ENCODE results near the gene WDTC1.
"Not testable (repeated sequence)": the region's sequence is repeated elsewhere in the genome, so short reads cannot be mapped to it uniquely, and the experiment has no call there.

The WDTC1 gene

DNA sequence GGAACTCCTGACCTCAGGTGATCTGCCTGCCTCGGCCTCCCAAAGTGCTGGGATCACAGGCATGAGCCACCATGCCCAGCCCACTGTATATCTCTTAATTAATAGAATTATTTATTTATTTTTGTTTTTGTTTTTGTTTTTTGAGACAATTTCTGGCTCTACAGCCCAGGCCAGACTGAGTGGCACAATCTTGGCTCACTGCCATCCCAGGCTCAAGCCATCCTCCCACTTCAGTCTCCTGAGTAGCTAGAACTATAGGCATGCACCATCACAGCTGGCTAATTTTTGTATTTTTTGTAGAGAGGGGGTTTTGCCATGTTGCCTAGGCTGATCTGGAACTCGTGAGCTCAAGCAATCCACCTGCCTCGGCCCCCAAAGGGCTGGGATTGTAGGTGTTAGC, 15.7 kb upstream of the WDTC1 start:
- Histone ChIP-seq H3K4me1 (ENCODE audit: control insufficient read depth in 1 of 2, insufficient read depth in 2 of 2, low read length in 2 of 2) (no peaks in the 10 kb centered on the region), H3K27me3 (ENCODE audit: control insufficient read depth in 1 of 2, insufficient read depth in 2 of 2, low read length in 2 of 2) (no peaks in the 10 kb centered on the region), H3K27ac (ENCODE audit: low read depth, low read length) (no peak overlapping the region), H3K9ac (ENCODE audit: low read depth in 1 of 2, low read length in 2 of 2) (no peak overlapping the region), H3K4me3 (ENCODE audit: low read depth in 1 of 2, low read length in 2 of 2) (no peak overlapping the region), H3K9me3 (ENCODE audit: control insufficient read depth in 1 of 2, low read length in 2 of 2) (no peaks in the 10 kb centered on the region), H3K36me3 (ENCODE audit: control insufficient read depth in 1 of 2, insufficient read depth in 2 of 2, low read length in 2 of 2) (no peaks in the 10 kb centered on the region)

GRCh38 chr1:27220096-27220495, 14.3 kb upstream of the WDTC1 start:
- no peaks in the 10 kb centered on the region for H3K4me1 ChIP-seq (ENCODE audit: control insufficient read depth in 1 of 2, insufficient read depth in 2 of 2, low read length in 2 of 2)
- H3K9ac ChIP-seq (ENCODE audit: low read depth in 1 of 2, low read length in 2 of 2), result no peak overlapping the region
- H3K27ac ChIP-seq (ENCODE audit: low read depth, low read length), result no peak overlapping the region
- no peaks in the 10 kb centered on the region for H3K36me3 ChIP-seq (ENCODE audit: control insufficient read depth in 1 of 2, insufficient read depth in 2 of 2, low read length in 2 of 2)
- H3K9me3 ChIP-seq (ENCODE audit: control insufficient read depth in 1 of 2, low read length in 2 of 2), result no peaks in the 10 kb centered on the region
- H3K4me3 ChIP-seq (ENCODE audit: low read depth in 1 of 2, low read length in 2 of 2), result no peak overlapping the region
- H3K27me3 ChIP-seq (ENCODE audit: control insufficient read depth in 1 of 2, insufficient read depth in 2 of 2, low read length in 2 of 2), result no peaks in the 10 kb centered on the region

DNA sequence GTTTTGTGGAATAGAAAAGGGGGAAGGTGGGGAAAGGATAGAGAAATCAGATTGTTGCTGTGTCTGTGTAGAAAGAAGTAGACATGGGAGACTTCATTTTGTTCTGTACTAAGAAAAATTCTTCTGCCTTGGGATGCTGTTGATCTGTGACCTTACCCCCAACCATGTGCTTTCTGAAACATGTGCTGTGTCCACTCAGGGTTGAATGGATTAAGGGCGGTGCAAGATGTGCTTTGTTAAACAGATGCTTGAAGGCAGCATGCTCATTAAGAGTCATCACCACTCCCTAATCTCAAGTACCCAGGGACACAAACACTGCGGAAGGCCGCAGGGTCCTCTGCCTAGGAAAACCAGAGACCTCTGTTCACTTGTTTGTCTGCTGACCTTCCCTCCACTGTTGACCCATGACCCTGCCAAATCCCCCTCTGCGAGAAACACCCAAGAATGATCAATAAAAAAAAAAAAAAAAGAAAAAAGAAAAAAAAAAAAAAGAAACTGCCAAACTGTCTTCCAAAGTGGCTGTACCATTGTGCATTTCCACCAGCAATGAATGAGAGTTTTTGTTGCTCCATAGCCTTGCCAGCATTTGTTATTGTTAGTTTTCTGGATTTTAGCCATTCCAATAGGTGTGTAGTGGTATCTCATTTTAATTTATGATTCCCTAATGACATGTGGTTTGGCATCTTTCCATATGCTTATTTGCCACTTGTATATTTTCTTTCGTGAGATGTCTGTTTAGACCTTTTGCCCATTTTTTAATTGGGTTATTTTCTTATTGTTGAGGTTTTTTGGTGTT, 13.5 kb upstream of the WDTC1 start:
- H3K36me3 ChIP-seq (ENCODE audit: control insufficient read depth in 1 of 2, insufficient read depth in 2 of 2, low read length in 2 of 2); H3K9ac ChIP-seq (ENCODE audit: low read depth in 1 of 2, low read length in 2 of 2); H3K27ac ChIP-seq (ENCODE audit: low read depth, low read length); H3K9me3 ChIP-seq (ENCODE audit: control insufficient read depth in 1 of 2, low read length in 2 of 2); H3K4me3 ChIP-seq (ENCODE audit: low read depth in 1 of 2, low read length in 2 of 2); H3K27me3 ChIP-seq (ENCODE audit: control insufficient read depth in 1 of 2, insufficient read depth in 2 of 2, low read length in 2 of 2); H3K4me1 ChIP-seq (ENCODE audit: control insufficient read depth in 1 of 2, insufficient read depth in 2 of 2, low read length in 2 of 2): not testable (repeated sequence)

- no peaks in the 10 kb centered on the region for H3K36me3 ChIP-seq (ENCODE audit: control insufficient read depth in 1 of 2, insufficient read depth in 2 of 2, low read length in 2 of 2)
- no peak overlapping the region for H3K4me3 ChIP-seq (ENCODE audit: low read depth in 1 of 2, low read length in 2 of 2)
- H3K9ac ChIP-seq (ENCODE audit: low read depth in 1 of 2, low read length in 2 of 2), result no peak overlapping the region
- H3K27me3 ChIP-seq (ENCODE audit: control insufficient read depth in 1 of 2, insufficient read depth in 2 of 2, low read length in 2 of 2), result no peaks in the 10 kb centered on the region
- H3K4me1 ChIP-seq (ENCODE audit: control insufficient read depth in 1 of 2, insufficient read depth in 2 of 2, low read length in 2 of 2), result no peaks in the 10 kb centered on the region
- no peak overlapping the region for H3K27ac ChIP-seq (ENCODE audit: low read depth, low read length)
- H3K9me3 ChIP-seq (ENCODE audit: control insufficient read depth in 1 of 2, low read length in 2 of 2), result no peaks in the 10 kb centered on the region
These were observed 8.8 kb upstream of the WDTC1 start for GRCh38 chr1:27225621-27226020.

- no peaks in the 10 kb centered on the region for H3K36me3 ChIP-seq (ENCODE audit: control insufficient read depth in 1 of 2, insufficient read depth in 2 of 2, low read length in 2 of 2)
- H3K27ac ChIP-seq (ENCODE audit: low read depth, low read length), result no peak overlapping the region
- H3K4me3 ChIP-seq (ENCODE audit: low read depth in 1 of 2, low read length in 2 of 2), result no peak overlapping the region
- no peaks in the 10 kb centered on the region for H3K27me3 ChIP-seq (ENCODE audit: control insufficient read depth in 1 of 2, insufficient read depth in 2 of 2, low read length in 2 of 2)
- no peak overlapping the region for H3K9ac ChIP-seq (ENCODE audit: low read depth in 1 of 2, low read length in 2 of 2)
- no peaks in the 10 kb centered on the region for H3K4me1 ChIP-seq (ENCODE audit: control insufficient read depth in 1 of 2, insufficient read depth in 2 of 2, low read length in 2 of 2)
- H3K9me3 ChIP-seq (ENCODE audit: control insufficient read depth in 1 of 2, low read length in 2 of 2), result no peaks in the 10 kb centered on the region
These were observed 6.7 kb upstream of the WDTC1 start for GRCh38 chr1:27227765-27228164.

- peak overlapping the region in 1 of 2 donors; percentile 57 for H3K9ac ChIP-seq (ENCODE audit: low read depth in 1 of 2, low read length in 2 of 2)
- H3K4me3 ChIP-seq (ENCODE audit: low read depth in 1 of 2, low read length in 2 of 2), result peak overlapping the region; percentile 63
- H3K36me3 ChIP-seq (ENCODE audit: control insufficient read depth in 1 of 2, insufficient read depth in 2 of 2, low read length in 2 of 2), result no peaks in the 10 kb centered on the region
- H3K4me1 ChIP-seq (ENCODE audit: control insufficient read depth in 1 of 2, insufficient read depth in 2 of 2, low read length in 2 of 2), result peaks cover 10 to 21% of the 10 kb centered on the region in 2 donors
- no peaks in the 10 kb centered on the region for H3K27me3 ChIP-seq (ENCODE audit: control insufficient read depth in 1 of 2, insufficient read depth in 2 of 2, low read length in 2 of 2)
- no peak overlapping the region for H3K27ac ChIP-seq (ENCODE audit: low read depth, low read length)
- H3K9me3 ChIP-seq (ENCODE audit: control insufficient read depth in 1 of 2, low read length in 2 of 2), result no peaks in the 10 kb centered on the region
These were observed 774 bp upstream of the WDTC1 start for GRCh38 chr1:27233667-27234048.

DNA sequence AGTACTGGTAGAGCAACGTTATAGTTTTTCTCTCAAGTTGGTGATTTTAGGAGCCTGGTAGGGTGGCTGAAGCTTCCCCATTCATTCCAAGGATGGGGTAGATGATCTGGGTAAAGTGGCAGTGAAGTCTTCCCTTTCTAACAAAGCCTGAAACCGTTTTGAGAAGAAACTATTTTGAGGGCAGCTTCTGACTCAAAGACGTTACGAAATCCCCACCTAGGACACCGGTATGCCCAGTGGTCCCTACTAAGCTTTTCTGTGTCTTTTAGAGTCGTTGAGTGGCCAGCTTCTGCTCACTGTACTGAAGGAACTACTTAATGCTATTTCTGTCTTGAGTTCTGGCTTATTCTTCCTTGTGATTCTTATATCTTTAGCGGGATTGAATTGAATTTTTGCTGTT, 1.4 kb downstream of the WDTC1 start:
- no peak overlapping the region for H3K27ac ChIP-seq (ENCODE audit: low read depth, low read length)
- no peaks in the 10 kb centered on the region for H3K9me3 ChIP-seq (ENCODE audit: control insufficient read depth in 1 of 2, low read length in 2 of 2)
- peak overlapping the region; percentile 84 for H3K4me3 ChIP-seq (ENCODE audit: low read depth in 1 of 2, low read length in 2 of 2)
- H3K4me1 ChIP-seq (ENCODE audit: control insufficient read depth in 1 of 2, insufficient read depth in 2 of 2, low read length in 2 of 2), result peaks cover 10 to 21% of the 10 kb centered on the region in 2 donors
- H3K36me3 ChIP-seq (ENCODE audit: control insufficient read depth in 1 of 2, insufficient read depth in 2 of 2, low read length in 2 of 2), result no peaks in the 10 kb centered on the region
- no peaks in the 10 kb centered on the region for H3K27me3 ChIP-seq (ENCODE audit: control insufficient read depth in 1 of 2, insufficient read depth in 2 of 2, low read length in 2 of 2)
- H3K9ac ChIP-seq (ENCODE audit: low read depth in 1 of 2, low read length in 2 of 2), result peak overlapping the region; percentile 73 to 76

GRCh38 chr1:27237112-27237511, 2.7 kb downstream of the WDTC1 start:
- H3K4me1 ChIP-seq (ENCODE audit: control insufficient read depth in 1 of 2, insufficient read depth in 2 of 2, low read length in 2 of 2), result peaks cover 14 to 21% of the 10 kb centered on the region in 2 donors
- no peak overlapping the region for H3K27ac ChIP-seq (ENCODE audit: low read depth, low read length)
- no peak overlapping the region for H3K4me3 ChIP-seq (ENCODE audit: low read depth in 1 of 2, low read length in 2 of 2)

DNA sequence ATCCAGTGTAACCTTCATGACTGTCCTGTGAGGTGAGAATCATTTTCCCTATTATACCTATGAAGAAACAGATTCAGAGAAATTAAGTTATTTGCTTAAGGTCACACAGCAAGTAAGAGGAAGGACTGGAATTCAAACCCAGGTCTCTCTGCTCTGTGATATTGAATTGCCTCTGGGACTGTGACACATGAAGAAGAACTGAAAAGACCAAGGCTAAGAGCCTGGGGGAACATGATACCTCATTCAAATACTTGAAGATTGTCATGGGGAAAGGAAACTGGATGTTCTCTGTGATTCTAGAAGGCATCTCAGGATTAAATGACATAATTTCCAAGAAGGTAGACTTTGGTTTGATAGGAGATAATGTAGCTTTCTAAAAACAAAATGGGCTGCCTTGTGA, 3.6 kb downstream of the WDTC1 start:
- Histone ChIP-seq H3K36me3 (ENCODE audit: control insufficient read depth in 1 of 2, insufficient read depth in 2 of 2, low read length in 2 of 2) (no peaks in the 10 kb centered on the region), H3K27ac (ENCODE audit: low read depth, low read length) (no peak overlapping the region), H3K4me3 (ENCODE audit: low read depth in 1 of 2, low read length in 2 of 2) (no peak overlapping the region), H3K9me3 (ENCODE audit: control insufficient read depth in 1 of 2, low read length in 2 of 2) (no peaks in the 10 kb centered on the region), H3K9ac (ENCODE audit: low read depth in 1 of 2, low read length in 2 of 2) (no peak overlapping the region), H3K27me3 (ENCODE audit: control insufficient read depth in 1 of 2, insufficient read depth in 2 of 2, low read length in 2 of 2) (no peaks in the 10 kb centered on the region), H3K4me1 (ENCODE audit: control insufficient read depth in 1 of 2, insufficient read depth in 2 of 2, low read length in 2 of 2) (peaks cover 14 to 21% of the 10 kb centered on the region in 2 donors)

More at GRCh38 chr1:27237112-27237511, 2.7 kb downstream of the WDTC1 start:
- Histone ChIP-seq H3K36me3 (ENCODE audit: control insufficient read depth in 1 of 2, insufficient read depth in 2 of 2, low read length in 2 of 2) (no peaks in the 10 kb centered on the region), H3K9ac (ENCODE audit: low read depth in 1 of 2, low read length in 2 of 2) (no peak overlapping the region), H3K9me3 (ENCODE audit: control insufficient read depth in 1 of 2, low read length in 2 of 2) (no peaks in the 10 kb centered on the region), H3K27me3 (ENCODE audit: control insufficient read depth in 1 of 2, insufficient read depth in 2 of 2, low read length in 2 of 2) (no peaks in the 10 kb centered on the region)

GRCh38 chr1:27241677-27242076, 7.2 kb downstream of the WDTC1 start:
- Histone ChIP-seq H3K4me1 (ENCODE audit: control insufficient read depth in 1 of 2, insufficient read depth in 2 of 2, low read length in 2 of 2) (peaks cover 4% of the 10 kb centered on the region in 2 donors), H3K4me3 (ENCODE audit: low read depth in 1 of 2, low read length in 2 of 2) (no peak overlapping the region), H3K27me3 (ENCODE audit: control insufficient read depth in 1 of 2, insufficient read depth in 2 of 2, low read length in 2 of 2) (no peaks in the 10 kb centered on the region), H3K9ac (ENCODE audit: low read depth in 1 of 2, low read length in 2 of 2) (no peak overlapping the region), H3K27ac (ENCODE audit: low read depth, low read length) (no peak overlapping the region), H3K36me3 (ENCODE audit: control insufficient read depth in 1 of 2, insufficient read depth in 2 of 2, low read length in 2 of 2) (no peaks in the 10 kb centered on the region), H3K9me3 (ENCODE audit: control insufficient read depth in 1 of 2, low read length in 2 of 2) (no peaks in the 10 kb centered on the region)
